HG03460 (cell line): Measurements from ENCODE around the gene SLC13A3.

ENCODE experiments used
- ATAC-seq: cut with Tn5 transposase; IDR thresholded peaks from one replicate; pipeline ENCODE4 v1.9.1; 2021; ENCODE audit not compliant: unreplicated experiment

Gene SLC13A3

DNA sequence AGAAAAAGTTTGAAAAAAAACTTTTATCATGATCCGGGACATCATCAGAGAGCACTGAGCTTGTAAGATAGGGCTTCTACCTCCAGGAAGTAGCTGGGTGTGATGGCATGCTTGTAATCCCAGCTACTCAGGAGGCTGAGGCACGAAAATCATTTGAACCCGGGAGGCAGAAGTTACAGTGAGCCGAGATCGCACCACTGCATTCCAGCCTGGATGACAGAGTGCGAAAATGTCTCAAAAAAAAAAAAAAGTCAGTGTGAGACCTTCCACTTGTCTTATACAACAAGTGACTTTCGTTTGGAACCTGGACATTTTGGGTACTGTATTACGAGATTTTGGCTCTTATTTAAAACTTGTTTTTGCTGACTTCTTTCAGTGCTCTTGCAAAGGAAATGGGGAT, 5.9 kb upstream of the SLC13A3 start:
- ATAC-seq = no peak

DNA sequence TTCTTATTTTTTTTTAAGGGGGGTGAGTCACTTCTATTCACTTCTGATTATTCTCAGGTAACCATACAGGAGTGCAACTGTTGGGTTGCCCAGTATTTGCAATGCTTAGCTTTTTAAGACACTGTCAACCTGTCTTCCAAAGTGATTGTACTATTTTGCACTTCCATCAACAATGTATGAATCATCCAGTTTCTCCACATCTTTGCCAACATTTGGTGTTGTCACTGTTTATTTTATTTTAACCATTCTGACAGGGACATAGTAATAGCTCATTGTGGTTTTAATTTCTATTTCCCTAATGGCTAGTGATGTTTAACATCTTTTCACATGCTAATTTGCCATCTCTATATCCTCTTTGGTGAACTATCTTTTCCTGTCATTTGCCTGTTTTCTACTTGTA, 1.4 kb upstream of the SLC13A3 start:
- no peak for ATAC-seq

DNA sequence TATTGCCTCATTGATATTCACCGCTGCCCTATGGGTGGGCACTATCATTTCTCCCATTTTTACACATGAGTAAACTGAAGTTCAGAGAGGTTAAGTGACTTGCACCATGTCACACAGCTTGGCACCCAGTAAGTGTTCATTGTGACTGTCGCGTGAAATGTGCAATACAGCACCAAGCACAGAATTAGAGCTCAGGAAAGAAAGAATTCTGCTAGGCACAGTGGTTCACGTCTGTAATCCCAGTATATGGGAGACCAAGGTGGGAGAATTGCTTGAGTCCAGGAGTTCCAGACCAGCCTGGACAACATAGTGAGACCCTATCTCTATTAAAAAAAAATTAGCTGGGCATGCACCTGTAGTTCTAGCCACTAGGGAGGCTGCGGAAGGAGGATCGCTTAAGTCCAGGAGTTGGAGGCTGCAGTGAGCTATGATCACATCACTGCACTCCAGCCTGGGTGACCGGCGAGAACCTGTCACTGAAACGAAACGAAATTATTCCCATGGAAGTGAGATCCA, 626 bp downstream of the SLC13A3 start:
- no peak for ATAC-seq

DNA sequence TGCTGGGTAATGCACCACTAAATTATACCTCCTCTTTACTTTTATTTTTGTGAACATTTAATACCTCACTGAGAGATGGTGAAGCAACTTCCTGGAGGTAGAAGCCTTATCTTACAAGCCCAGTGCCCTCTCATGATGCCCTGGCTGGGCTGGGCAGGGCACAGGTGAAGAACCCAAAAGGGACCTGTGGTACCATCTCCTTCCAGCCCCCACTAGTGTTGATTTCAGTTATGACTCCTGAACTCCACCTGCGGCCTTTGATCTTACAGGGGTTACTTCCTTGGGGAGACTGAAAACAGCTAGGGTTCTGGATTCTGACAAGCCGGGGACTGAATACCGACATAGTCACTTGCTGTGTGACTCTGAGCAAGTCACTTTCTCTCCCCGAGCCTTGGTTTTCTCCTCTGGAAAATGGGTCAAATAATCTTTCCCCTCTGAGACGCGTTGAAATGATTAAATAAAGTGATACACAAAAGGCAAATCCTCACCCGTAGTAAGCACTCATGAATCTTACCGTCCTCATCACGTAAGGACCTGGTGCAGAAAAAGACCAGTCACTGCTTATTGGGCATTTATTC, 1.2 kb downstream of the SLC13A3 start:
- no peak for ATAC-seq

DNA sequence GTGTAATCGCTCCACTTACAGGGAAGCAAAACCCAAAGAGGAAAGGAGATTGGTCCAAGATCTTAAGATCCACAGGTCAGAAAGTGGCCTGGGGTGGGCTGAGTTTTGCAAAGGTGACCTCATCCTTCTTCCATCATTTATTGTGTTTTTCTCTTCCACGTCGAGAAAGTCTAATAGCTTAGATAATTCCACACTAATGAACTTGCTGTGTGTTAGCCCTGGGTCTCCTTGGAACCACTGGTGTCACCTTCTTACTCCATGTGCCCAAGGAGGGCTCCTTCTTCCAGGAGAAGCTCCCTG, 1.7 kb downstream of the SLC13A3 start:
- ATAC-seq = no peak

DNA sequence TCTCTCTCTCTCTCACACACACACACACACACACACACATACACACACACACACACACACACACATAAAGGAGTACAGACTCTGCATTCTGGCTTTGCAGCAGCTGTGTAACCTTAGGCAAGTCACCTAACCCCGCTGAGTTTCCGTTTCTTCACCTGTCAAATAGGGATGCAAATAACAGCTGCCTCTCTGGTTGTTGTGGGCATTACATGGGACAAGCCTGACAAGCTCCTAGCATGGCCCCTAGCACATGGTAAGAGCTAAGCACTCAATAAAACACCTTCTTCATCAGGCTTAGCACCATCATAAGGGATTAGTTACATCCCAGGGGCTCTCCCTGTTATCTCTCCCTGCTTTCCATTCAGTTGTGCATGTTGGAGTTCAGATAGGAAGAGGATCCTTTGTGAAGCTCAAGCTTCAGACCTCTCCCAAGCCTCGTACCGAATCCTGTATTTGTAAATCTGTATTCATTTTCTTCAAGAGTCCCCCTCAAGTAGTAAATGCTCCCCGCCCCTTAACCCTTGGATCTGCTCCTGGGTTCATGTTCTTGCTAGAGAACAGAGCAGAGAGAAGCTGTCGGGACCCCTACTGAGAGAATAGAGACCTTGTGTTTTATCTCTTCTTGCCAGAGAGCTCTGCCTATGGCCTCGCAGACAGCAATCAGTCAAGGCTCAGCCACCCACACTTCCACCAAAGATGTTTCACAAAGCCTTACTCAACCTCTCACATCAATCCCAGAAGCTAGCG, 2.2 kb downstream of the SLC13A3 start:
- no peak for ATAC-seq

DNA sequence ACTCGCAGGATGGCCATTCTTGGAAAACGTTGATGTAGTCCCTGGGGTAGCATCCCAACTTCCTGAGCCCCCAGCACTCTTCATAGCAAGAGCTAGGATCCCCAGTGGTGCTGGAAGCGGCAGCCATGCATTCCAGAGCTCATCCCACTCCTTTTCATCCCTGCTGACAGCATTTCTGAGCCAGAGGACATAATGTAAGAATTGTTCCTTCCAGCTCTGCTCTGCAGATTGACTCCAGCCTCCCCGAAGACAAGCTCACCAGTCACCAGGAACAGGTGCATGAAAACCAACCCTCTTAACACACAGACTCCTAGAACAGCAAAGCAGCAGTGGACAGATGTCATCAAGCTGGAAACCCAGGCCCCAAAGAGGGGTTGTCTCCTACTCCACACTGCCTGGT, 3.8 kb downstream of the SLC13A3 start:
- ATAC-seq = no peak

DNA sequence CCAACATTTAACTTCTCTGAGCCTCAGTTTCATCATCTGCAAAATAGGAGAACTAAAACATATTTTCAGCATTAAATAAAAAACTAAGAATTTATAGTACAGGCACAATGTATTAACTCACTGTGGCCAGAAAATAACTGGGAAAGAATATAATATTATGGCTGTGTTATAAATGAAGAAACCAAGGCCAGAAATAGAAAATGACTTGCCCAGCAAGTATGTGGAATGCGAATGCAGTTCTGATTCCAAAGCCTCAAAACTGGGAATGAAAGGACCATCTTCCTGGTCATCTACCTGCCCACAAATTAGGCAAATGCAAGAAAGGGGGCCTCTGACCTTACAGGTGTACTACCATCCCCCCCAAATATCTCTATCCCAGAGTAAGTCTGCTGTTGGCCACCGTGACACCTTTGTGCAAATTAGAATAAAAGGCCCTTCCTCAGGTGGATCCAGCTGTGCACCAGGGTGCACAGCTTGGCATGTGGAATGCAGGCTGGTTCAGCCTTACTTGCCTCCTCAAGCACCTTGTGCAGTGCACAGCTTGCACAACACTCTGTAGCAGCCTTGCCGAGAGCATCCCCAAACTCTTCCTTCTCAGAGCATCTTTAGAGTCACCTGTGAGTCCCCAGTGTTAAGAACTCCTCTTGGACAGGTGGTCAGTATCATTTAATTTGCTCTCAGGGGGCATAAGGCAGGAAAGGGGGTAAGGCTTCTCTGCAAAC, 4.4 kb downstream of the SLC13A3 start:
- ATAC-seq = no peak

DNA sequence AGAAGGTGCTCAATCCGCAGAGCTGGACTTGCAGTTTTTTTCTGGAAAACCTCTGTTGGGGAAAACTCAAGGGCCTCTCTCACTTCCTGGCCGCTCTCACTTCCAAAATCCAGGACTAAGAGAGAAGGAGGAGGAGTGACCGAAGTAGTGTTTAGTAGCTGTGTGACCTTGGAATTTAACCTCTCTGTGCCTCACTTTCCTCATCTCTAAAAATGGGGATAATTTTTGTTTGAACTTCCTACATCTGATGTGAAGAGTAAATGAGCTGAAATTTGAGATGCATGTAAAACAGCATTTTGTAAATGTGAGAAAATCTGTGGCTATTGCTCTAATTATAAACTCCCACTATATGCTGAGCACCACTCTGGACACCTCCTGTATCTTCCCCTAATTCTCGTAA, 5.1 kb downstream of the SLC13A3 start:
- ATAC-seq = no peak

DNA sequence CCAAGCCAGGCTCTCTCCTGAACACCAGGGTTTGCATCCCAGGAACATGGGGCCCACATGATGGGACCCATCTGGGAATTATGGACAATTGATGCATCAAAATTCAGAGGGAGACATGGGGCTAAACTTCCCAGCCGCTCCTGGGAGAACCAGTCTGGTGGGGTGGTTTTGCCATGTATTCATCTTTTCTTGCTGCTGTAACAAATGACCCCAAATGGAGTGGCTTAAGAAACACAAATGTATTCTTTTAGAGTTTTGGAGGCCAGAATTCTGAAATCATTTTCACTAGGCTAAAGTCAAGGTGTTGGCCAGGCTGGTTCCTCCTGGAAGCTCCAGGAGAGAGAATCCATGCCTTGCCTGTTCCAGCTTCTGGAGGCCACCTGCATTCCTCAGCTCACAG, 6.5 kb downstream of the SLC13A3 start:
- no peak for ATAC-seq

DNA sequence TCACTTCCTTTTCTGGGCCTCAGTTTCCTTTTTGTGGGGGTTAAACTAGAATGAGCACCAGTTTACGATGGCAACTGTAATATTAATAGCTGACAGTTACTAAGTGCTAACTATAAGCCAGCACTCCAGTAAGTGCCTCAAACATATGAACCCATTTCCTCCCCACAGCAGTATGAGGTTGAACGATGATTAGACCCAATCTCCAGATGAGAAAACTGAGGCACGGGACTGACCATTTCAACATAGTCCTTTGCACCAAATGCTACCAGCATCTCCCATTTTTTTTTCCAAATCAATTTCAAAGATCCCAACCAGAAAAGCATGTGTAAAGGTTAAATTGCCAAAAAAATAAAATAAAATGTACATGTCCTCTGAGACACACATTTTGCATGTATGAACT, 7.1 kb downstream of the SLC13A3 start:
- ATAC-seq = no peak

DNA sequence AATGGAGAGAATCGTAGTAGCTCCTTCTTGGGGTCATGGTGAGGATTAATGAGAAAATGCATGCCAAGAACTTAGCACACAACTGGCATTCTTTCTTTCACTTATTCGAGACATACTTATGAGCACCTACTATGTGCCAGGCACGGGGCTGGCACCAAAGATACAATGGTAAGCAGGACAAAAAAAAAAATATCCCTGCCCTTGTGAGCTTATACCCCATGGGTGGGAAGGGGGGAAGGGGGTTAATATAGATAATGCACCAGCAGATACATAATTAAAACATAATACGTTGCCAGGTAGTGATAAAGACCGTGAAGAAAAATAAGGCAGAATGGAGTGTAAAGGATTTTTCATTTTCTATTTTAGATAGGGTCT, 8.3 kb downstream of the SLC13A3 start:
- no peak for ATAC-seq

DNA sequence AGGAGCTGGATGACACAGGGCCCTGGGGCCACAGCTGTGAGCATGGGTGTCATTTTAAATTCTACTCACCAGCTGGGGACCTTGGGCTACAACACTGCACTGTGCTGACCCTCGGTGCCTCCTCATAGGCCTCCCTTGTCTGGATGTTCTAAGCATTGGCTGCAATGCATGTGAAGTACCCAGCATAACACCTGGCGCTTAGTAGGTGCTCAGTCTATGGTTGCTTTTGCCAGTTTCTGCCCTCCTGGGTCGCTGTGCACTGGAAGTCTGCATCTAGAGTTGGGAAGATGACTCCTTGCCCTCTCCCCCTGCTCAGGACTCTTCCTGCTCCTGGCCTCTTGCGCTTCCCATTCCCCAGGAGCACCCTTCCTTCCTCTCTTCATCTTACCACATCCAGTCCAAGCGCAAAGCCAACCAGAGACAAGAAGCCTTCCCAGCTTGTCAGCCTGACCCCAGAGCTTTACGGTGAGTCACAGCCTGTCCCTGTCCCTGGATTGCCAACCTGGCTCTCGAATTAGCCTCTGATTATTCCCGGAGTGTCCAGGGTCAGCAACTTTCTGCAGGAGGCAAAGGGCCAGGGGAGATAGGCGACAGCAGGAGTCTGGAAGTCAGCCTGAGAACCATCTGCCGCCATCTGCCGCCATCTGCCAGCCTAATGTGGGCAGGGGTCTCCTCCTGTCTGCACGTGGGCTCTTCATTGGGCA, 8.8 kb downstream of the SLC13A3 start:
- no peak for ATAC-seq

DNA sequence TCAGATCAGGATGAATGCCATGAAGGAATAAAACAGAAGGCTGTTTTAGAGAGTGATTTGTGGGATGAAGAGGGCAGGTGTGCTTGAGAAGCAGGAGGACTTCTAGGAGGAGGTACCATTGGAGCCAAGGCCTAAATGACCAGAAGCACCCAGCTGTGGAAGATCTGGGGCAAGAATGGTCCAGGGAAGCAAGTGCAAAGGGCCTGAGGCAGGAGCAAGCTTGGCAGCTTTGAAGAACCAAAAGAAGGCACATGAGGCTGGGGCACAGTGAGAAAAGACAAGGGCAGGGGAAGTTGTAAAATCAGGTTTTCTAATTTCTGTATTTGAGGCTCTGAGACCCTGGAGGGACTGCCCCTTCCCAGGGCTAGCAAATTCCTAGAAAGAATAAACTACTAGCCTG, 9.8 kb downstream of the SLC13A3 start:
- no peak for ATAC-seq

DNA sequence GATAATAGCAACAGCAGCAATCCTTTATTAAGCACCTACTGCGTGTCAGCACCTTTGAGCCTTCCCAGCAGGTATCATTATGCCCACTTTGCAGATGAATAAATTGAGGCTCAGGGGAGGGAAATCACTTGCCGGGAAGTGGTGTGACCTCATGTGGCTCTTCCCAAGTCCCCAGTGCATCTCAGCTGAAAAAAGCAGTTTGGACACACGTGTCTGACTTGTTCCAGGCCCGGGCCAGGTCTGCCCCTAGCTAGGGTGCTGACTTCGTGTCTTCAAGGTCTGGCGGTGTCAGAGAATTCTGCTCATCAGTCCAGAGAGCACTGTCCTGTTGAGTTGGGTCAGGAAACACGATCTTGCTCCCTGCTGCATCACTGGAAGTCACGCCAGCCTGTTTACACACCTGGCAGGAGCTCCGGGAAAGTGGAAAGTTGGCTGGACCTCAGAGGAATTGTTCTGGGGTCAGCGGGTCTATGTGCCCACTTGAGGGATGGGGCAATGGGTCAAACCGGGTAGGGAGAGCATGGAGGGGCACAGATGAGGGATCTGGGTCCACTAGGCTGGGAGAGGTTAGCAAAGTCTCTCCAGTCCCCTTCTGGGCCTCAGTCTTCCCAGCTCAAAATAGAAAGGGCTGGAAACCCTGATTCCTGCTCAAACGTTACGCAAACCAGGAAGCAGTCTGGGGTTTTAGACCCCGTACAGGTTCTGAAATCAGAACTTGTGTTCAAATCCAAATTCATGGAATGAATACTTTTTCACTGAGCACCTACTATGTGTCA, 10.5 kb downstream of the SLC13A3 start:
- no peak for ATAC-seq

DNA sequence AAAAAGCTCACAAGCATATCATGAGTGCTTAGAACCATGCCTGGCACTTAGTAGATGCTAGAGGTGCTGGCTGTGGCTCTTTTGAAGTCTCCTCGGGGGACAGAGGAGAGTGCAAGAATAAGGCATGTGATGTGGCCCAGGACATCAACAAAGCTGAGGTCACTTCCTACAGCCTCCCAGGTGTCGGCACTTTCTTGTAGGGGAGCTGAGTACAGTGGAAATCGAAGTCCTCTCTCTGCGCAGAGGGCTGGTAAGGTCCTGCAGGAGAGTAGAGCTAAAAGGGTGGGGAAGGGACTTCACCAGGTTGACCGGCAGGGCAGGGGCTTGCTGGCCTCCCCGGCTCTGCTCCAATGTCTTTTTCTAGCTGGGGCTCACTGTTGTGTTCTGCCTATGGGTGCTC, 11.2 kb downstream of the SLC13A3 start:
- ATAC-seq = no peak

DNA sequence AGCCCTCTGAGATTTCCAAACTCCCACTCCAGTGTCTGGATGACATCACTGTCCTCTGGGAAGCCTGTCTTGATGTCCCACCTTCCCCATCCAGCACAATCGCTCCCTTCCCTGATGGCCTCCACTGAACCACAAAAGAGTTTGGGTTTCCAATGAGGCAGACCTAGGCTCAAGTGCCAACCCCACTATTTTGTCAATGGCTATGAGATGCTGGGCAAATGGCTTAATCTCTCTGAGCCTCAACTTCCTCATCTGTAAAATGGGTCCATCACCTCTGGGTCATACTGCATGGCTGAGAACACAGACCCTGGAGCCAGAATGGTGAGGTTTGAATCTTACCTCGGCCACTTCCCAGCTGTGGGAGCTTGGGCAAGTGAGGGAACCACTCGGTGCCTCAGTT, 11.7 kb downstream of the SLC13A3 start:
- no peak for ATAC-seq

DNA sequence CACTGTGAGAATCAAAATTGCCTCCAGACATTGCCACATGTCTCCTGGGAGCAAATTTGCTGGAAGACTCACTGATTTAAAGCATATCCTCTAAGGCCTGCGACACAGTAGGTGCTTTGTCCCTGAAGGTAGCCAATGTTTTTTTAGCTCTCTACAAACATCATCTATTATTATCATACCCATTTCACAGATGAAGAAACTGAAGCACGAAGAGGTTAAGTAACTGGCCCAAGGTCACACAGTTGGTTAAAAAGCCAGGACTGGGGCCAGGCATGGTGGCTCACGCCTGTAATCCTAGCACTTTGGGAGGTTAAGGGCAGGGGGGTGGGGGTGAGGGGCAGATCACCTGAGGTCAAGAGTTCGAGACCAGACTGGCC, 12.4 kb downstream of the SLC13A3 start:
- no peak for ATAC-seq

DNA sequence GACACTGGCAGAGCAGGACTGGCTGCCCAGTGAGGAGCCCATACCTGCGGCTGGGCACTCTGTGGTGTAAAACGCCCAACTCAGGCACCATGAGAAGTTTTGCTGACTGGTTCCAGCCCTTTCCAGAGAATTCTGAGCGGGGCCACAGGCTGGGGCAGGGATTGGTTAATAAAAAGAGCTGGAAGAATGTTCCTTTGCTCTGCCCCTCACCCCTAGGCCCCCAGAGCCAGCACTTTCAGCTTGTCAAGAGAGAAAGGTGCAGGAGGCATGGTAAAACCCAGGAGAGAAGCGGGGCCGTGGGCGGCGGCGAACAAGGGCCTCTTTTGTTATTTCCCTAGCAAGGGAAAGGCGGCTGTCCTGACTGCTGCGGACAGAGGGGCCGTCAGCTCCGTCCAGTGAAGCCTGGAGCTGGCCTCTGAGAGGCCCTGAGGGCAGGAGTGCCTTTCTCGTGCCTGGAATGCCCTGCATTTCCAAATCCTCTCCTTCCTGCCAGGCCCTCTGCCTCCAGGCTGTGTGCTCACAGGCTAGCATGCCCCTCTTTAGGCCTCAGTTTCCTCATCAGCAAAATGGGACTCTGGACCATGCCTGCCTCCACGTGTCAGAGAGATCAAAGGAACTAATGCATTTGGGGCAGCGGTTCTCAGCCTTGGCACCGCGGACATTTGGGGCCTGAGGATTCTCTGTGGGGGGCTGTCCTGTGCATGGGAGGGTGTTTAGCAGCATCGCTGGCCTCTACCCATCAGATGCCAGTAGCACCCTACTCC, 12.9 kb downstream of the SLC13A3 start:
- no peak for ATAC-seq

DNA sequence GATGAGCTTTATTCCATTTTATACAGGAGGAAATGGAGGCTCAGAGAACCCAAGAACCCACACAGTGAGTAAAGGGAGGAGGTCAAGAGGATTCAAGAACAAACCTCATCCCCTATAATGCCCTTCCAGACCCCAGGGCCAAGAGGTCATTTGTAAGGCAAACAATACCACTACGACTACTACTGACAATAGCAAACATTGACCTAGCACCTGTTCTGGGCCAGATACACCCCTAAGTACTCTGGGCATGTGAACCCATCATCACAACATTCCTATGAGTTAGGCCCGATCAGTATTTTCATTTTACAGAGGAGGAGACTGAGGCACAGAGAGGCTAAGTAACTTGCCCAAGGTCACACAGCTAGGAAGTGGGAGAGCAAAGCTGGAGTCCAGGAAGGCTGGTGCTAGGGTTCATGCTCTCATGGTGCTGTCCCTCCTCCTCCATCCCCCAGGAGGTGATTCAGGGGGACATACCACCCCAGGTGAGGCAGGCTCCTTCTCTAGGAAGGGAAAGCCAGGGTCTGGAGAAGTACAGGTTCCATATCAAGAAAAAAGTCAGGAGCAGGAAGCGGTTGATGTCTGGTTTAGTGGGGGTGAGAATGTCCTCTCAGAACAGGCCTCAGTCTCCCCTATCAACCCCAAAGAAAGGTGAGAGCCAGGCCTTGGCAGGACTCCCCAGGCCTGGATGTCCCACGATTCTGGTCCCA, 13.7 kb downstream of the SLC13A3 start:
- no peak for ATAC-seq
